ENCODE data around the gene DNM2. TPM values are rescaled to one million over a fixed set of nuclear protein-coding genes. Genes with fewer than 3 reads are reported as not detected.
A peak's percentile ranks its signal among the peaks of the same experiment; 100 is the strongest.

Gene DNM2
- total and polyA plus RNA-seq, 2 of the 13 experiments (the other 11 are each of a cell fraction or from before 2014, with no cell fraction given) = 41.7 to 59.8 TPM

GRCh38 chr19:10835754-10836478 lies 118.0 kb downstream of the DNM2 start, which contains the start of gene TMED1 (continued):
- TF ChIP-seq BCLAF1 (IDR thresholded peaks at IDR 0.05) (no peak), JARID2 (CRISPR knock-in tag; IDR thresholded peaks at IDR 0.05; ENCODE audit: insufficient replicate concordance) (no peak), STAT5B (CRISPR knock-in tag; IDR thresholded peaks at IDR 0.05) (no peak), FOXM1 (CRISPR knock-in tag; IDR thresholded peaks at IDR 0.05) (no peak), HES4 (CRISPR knock-in tag; IDR thresholded peaks at IDR 0.05; ENCODE audit: borderline replicate concordance) (peak; percentile 11; the same call in 1 of the 2 replicates), PITX1 (CRISPR knock-in tag; IDR thresholded peaks at IDR 0.05) (no peak; the same call in 1 of the 2 replicates), ZNF598 (CRISPR knock-in tag; IDR thresholded peaks at IDR 0.05; ENCODE audit: borderline replicate concordance) (no peak), SMC3 (IDR thresholded peaks at IDR 0.05; ENCODE audit: low read length) (no peak), SALL2 (CRISPR knock-in tag; IDR thresholded peaks at IDR 0.05) (peak; percentile 47; the same call in 1 of the 2 replicates), CENPT (CRISPR knock-in tag; IDR thresholded peaks at IDR 0.05; ENCODE audit: low read depth) (no peak), UBTF (CRISPR knock-in tag; IDR thresholded peaks at IDR 0.05) (peak; percentile 64), NR2C2 (CRISPR knock-in tag; IDR thresholded peaks at IDR 0.05; ENCODE audit: borderline replicate concordance) (peak; percentile 79), IRF2 (CRISPR knock-in tag; IDR thresholded peaks at IDR 0.05) (peak; percentile 46; the same call in 1 of the 2 replicates), NCOR1 (IDR thresholded peaks at IDR 0.05; ENCODE audit: borderline replicate concordance, low read length) (no peak; the same call in 1 of the 2 replicates), ATF2 (CRISPR knock-in tag; IDR thresholded peaks at IDR 0.05) (peak; percentile 17; the same call in 1 of the 2 replicates), CREB1 (IDR thresholded peaks at IDR 0.05) (no peak), CREB1 (CRISPR knock-in tag; IDR thresholded peaks at IDR 0.05) (no peak), ZNF484 (CRISPR knock-in tag; IDR thresholded peaks at IDR 0.05; ENCODE audit: borderline replicate concordance, low read depth) (no peak)
- TF ChIP-seq, protein P1, sequence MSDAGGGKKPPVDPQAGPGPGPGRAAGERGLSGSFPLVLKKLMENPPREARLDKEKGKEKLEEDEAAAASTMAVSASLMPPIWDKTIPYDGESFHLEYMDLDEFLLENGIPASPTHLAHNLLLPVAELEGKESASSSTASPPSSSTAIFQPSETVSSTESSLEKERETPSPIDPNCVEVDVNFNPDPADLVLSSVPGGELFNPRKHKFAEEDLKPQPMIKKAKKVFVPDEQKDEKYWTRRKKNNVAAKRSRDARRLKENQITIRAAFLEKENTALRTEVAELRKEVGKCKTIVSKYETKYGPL (CRISPR knock-in tag; IDR thresholded peaks at IDR 0.05) = no peak
- TF ChIP-seq, protein P2, sequence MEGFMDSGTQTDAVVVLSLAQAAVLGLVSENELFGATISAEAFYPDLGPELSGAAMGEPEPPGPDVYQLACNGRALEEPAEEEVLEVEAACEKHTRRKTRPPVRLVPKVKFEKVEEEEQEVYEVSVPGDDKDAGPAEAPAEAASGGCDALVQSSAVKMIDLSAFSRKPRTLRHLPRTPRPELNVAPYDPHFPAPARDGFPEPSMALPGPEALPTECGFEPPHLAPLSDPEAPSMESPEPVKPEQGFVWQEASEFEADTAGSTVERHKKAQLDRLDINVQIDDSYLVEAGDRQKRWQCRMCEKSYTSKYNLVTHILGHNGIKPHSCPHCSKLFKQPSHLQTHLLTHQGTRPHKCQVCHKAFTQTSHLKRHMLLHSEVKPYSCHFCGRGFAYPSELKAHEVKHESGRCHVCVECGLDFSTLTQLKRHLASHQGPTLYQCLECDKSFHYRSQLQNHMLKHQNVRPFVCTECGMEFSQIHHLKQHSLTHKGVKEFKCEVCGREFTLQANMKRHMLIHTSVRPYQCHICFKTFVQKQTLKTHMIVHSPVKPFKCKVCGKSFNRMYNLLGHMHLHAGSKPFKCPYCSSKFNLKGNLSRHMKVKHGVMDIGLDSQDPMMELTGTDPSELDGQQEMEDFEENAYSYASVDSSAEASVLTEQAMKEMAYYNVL (CRISPR knock-in tag; IDR thresholded peaks at IDR 0.05; ENCODE audit: borderline replicate concordance) = no peak

Data from HepG2 (cell line).